SK-N-SH treated with all-trans-retinoic acid at 6 μM for 48 hours (cell line): ENCODE data around the gene FRMD4A.

Source experiments
- ATAC-seq: fragments of 200-7000 bp; cut with Tn5 transposase; 3 replicates; pipeline ENCODE4 v1.9.1; 2020; ENCODE audit warnings: mild to moderate bottlenecking, moderate library complexity
- ARNTL ChIP-seq: fragments of 450-650 bp; formaldehyde crosslinking; IDR thresholded peaks from 2 replicates; pipeline ENCODE4 v1.5.0; 2020; ENCODE audit warnings: low read depth, mild to moderate bottlenecking, moderate library complexity, borderline replicate concordance
- BACH2 ChIP-seq: fragments of 250-450 bp; sonication (Bioruptor Pico); IDR thresholded peaks from 2 replicates; pipeline ENCODE4 v1.9.0; 2021; ENCODE audit warnings: mild to moderate bottlenecking, borderline replicate concordance
- CSDC2 ChIP-seq: fragments of 250-450 bp; sonication (Bioruptor Pico); IDR thresholded peaks from 2 replicates; pipeline ENCODE4 v1.5.0; 2020; ENCODE audit warnings: mild to moderate bottlenecking, moderate library complexity
- ESRRG ChIP-seq: fragments of 250-450 bp; sonication (Bioruptor Pico); IDR thresholded peaks from 2 replicates; pipeline ENCODE4 v1.6.1; 2021; ENCODE audit warnings: mild to moderate bottlenecking
- ISL1 ChIP-seq: fragments of 250-450 bp; sonication (Bioruptor Pico); IDR thresholded peaks from 2 replicates; pipeline ENCODE4 v2.1.2; 2022; ENCODE audit warnings: mild to moderate bottlenecking, moderate library complexity
- OSR1 ChIP-seq: fragments of 250-450 bp; sonication (Bioruptor Pico); IDR thresholded peaks from 2 replicates; pipeline ENCODE4 v1.8.0; 2022; ENCODE audit warnings: moderate library complexity, mild to moderate bottlenecking, inconsistent platforms
- PPARA ChIP-seq: fragments of 250-450 bp; sonication (Bioruptor Pico); IDR thresholded peaks from 2 replicates; pipeline ENCODE4 v1.5.0; 2020; ENCODE audit warnings: mild to moderate bottlenecking, borderline replicate concordance
- RARB ChIP-seq: fragments of 250-450 bp; sonication (Bioruptor Pico); IDR thresholded peaks from 2 replicates; pipeline ENCODE4 v1.8.0; 2021; ENCODE audit warnings: mild to moderate bottlenecking, moderate library complexity
- SNAI2 ChIP-seq: fragments of 250-450 bp; sonication (Bioruptor Pico); IDR thresholded peaks from 2 replicates; pipeline ENCODE4 v1.5.0; 2020; ENCODE audit warnings: mild to moderate bottlenecking, moderate library complexity
- TCF4 ChIP-seq: fragments of 250-450 bp; sonication (Bioruptor Pico); IDR thresholded peaks from 2 replicates; pipeline ENCODE4 v1.8.0; 2021; ENCODE audit warnings: mild to moderate bottlenecking, moderate library complexity, borderline replicate concordance
- TOX ChIP-seq: fragments of 250-450 bp; sonication (Bioruptor Pico); IDR thresholded peaks from 2 replicates; pipeline ENCODE4 v1.8.0; 2021; ENCODE audit warnings: mild to moderate bottlenecking, moderate library complexity, borderline replicate concordance
- ZC3H10 ChIP-seq: fragments of 250-450 bp; sonication (Bioruptor Pico); IDR thresholded peaks from 2 replicates; pipeline ENCODE4 v1.5.1; 2021; ENCODE audit warnings: mild to moderate bottlenecking, moderate library complexity
- ZFP3 ChIP-seq: fragments of 250-450 bp; sonication (Bioruptor Pico); IDR thresholded peaks from 2 replicates; pipeline ENCODE4 v1.5.0; 2020; ENCODE audit warnings: mild to moderate bottlenecking, moderate library complexity
- ZFP30 ChIP-seq: fragments of 450-650 bp; formaldehyde crosslinking; IDR thresholded peaks from 2 replicates; pipeline ENCODE4 v1.5.0; 2022; ENCODE audit warnings: mild to moderate bottlenecking, moderate library complexity
- ZNF565 ChIP-seq: fragments of 450-650 bp; formaldehyde crosslinking; conservative IDR thresholded peaks from 2 replicates; pipeline ENCODE4 v1.5.0; 2020; ENCODE audit warnings: low read depth, mild to moderate bottlenecking, moderate library complexity
- ZNF70 ChIP-seq: fragments of 450-650 bp; formaldehyde crosslinking; IDR thresholded peaks from 2 replicates; pipeline ENCODE4 v1.5.0; 2020; ENCODE audit warnings: mild to moderate bottlenecking, moderate library complexity
- ZNF8 ChIP-seq: fragments of 450-650 bp; formaldehyde crosslinking; IDR thresholded peaks from 2 replicates; pipeline ENCODE4 v1.5.0; 2020; ENCODE audit warnings: mild to moderate bottlenecking, moderate library complexity
- TF ChIP-seq, protein P1 (sequence below): fragments of 250-450 bp; sonication (Bioruptor Pico); IDR thresholded peaks from 2 replicates; pipeline ENCODE4 v1.8.0; 2020; ENCODE audit warnings: mild to moderate bottlenecking, moderate library complexity, borderline replicate concordance
- TF ChIP-seq, protein P2 (sequence below): fragments of 250-450 bp; sonication (Bioruptor Pico); IDR thresholded peaks from 2 replicates; pipeline ENCODE4 v1.8.0; 2021; ENCODE audit warnings: low read depth, mild to moderate bottlenecking, moderate library complexity, borderline replicate concordance
- TF ChIP-seq, protein P3 (sequence below): fragments of 250-450 bp; sonication (Bioruptor Pico); IDR thresholded peaks from 2 replicates; pipeline ENCODE4 v1.5.0; 2020; ENCODE audit warnings: mild to moderate bottlenecking, moderate library complexity
- TF ChIP-seq, protein P4 (sequence below): fragments of 250-450 bp; sonication (Bioruptor Pico); IDR thresholded peaks from 2 replicates; pipeline ENCODE4 v1.5.1; 2021; ENCODE audit warnings: mild to moderate bottlenecking, moderate library complexity
- TF ChIP-seq, protein P5 (sequence below): fragments of 250-450 bp; sonication (Bioruptor Pico); IDR thresholded peaks from 2 replicates; pipeline ENCODE4 v1.5.1; 2020; ENCODE audit warnings: low read depth, mild to moderate bottlenecking, moderate library complexity

Gene FRMD4A

DNA sequence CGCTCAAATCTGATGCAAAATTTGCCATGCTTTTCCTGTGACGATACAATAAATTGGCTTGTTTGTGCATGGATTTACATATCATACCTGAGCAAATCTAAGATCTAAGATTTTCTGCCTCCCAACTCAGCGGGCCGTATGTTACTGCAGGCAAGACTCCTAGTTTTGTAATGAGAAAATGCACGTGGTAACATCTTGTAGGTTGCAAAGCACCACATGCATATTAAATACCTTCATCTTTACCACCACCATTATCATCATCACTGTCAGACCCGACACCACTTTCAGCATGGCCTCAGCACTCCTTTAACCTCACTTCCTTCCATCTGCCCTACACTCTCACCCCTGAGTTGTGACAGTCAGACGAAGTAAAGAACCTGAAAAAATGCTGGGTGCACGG is 202.2 kb downstream of the FRMD4A start:
- ATAC-seq: no peak
- no peak for TF ChIP-seq ZNF565 (CRISPR knock-in tag)
- TF ChIP-seq, protein P1, sequence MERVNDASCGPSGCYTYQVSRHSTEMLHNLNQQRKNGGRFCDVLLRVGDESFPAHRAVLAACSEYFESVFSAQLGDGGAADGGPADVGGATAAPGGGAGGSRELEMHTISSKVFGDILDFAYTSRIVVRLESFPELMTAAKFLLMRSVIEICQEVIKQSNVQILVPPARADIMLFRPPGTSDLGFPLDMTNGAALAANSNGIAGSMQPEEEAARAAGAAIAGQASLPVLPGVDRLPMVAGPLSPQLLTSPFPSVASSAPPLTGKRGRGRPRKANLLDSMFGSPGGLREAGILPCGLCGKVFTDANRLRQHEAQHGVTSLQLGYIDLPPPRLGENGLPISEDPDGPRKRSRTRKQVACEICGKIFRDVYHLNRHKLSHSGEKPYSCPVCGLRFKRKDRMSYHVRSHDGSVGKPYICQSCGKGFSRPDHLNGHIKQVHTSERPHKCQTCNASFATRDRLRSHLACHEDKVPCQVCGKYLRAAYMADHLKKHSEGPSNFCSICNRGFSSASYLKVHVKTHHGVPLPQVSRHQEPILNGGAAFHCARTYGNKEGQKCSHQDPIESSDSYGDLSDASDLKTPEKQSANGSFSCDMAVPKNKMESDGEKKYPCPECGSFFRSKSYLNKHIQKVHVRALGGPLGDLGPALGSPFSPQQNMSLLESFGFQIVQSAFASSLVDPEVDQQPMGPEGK (CRISPR knock-in tag): no peak
- TF ChIP-seq, protein P2, sequence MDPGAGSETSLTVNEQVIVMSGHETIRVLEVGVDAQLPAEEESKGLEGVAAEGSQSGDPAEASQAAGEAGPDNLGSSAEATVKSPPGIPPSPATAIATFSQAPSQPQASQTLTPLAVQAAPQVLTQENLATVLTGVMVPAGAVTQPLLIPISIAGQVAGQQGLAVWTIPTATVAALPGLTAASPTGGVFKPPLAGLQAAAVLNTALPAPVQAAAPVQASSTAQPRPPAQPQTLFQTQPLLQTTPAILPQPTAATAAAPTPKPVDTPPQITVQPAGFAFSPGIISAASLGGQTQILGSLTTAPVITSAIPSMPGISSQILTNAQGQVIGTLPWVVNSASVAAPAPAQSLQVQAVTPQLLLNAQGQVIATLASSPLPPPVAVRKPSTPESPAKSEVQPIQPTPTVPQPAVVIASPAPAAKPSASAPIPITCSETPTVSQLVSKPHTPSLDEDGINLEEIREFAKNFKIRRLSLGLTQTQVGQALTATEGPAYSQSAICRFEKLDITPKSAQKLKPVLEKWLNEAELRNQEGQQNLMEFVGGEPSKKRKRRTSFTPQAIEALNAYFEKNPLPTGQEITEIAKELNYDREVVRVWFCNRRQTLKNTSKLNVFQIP (CRISPR knock-in tag): no peak
- TF ChIP-seq ZNF70 (CRISPR knock-in tag): no peak
- TF ChIP-seq TCF4 (CRISPR knock-in tag): no peak
- TF ChIP-seq ZFP3 (CRISPR knock-in tag): no peak
- no peak for TF ChIP-seq PPARA (CRISPR knock-in tag)
- TF ChIP-seq SNAI2 (CRISPR knock-in tag): no peak
- TF ChIP-seq ZFP30 (CRISPR knock-in tag): no peak
- TF ChIP-seq ISL1 (CRISPR knock-in tag): no peak
- TF ChIP-seq, protein P3, sequence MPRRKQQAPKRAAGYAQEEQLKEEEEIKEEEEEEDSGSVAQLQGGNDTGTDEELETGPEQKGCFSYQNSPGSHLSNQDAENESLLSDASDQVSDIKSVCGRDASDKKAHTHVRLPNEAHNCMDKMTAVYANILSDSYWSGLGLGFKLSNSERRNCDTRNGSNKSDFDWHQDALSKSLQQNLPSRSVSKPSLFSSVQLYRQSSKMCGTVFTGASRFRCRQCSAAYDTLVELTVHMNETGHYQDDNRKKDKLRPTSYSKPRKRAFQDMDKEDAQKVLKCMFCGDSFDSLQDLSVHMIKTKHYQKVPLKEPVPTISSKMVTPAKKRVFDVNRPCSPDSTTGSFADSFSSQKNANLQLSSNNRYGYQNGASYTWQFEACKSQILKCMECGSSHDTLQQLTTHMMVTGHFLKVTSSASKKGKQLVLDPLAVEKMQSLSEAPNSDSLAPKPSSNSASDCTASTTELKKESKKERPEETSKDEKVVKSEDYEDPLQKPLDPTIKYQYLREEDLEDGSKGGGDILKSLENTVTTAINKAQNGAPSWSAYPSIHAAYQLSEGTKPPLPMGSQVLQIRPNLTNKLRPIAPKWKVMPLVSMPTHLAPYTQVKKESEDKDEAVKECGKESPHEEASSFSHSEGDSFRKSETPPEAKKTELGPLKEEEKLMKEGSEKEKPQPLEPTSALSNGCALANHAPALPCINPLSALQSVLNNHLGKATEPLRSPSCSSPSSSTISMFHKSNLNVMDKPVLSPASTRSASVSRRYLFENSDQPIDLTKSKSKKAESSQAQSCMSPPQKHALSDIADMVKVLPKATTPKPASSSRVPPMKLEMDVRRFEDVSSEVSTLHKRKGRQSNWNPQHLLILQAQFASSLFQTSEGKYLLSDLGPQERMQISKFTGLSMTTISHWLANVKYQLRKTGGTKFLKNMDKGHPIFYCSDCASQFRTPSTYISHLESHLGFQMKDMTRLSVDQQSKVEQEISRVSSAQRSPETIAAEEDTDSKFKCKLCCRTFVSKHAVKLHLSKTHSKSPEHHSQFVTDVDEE (CRISPR knock-in tag): no peak
- TF ChIP-seq TOX (CRISPR knock-in tag): no peak
- TF ChIP-seq, protein P4, sequence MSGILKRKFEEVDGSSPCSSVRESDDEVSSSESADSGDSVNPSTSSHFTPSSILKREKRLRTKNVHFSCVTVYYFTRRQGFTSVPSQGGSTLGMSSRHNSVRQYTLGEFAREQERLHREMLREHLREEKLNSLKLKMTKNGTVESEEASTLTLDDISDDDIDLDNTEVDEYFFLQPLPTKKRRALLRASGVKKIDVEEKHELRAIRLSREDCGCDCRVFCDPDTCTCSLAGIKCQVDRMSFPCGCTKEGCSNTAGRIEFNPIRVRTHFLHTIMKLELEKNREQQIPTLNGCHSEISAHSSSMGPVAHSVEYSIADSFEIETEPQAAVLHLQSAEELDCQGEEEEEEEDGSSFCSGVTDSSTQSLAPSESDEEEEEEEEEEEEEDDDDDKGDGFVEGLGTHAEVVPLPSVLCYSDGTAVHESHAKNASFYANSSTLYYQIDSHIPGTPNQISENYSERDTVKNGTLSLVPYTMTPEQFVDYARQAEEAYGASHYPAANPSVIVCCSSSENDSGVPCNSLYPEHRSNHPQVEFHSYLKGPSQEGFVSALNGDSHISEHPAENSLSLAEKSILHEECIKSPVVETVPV: no peak
- TF ChIP-seq, protein P5, sequence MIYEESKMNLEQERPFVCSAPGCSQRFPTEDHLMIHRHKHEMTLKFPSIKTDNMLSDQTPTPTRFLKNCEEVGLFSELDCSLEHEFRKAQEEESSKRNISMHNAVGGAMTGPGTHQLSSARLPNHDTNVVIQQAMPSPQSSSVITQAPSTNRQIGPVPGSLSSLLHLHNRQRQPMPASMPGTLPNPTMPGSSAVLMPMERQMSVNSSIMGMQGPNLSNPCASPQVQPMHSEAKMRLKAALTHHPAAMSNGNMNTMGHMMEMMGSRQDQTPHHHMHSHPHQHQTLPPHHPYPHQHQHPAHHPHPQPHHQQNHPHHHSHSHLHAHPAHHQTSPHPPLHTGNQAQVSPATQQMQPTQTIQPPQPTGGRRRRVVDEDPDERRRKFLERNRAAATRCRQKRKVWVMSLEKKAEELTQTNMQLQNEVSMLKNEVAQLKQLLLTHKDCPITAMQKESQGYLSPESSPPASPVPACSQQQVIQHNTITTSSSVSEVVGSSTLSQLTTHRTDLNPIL (CRISPR knock-in tag): no peak
- no peak for TF ChIP-seq CSDC2 (CRISPR knock-in tag)
- no peak for TF ChIP-seq ZNF8
- TF ChIP-seq RARB: no peak

DNA sequence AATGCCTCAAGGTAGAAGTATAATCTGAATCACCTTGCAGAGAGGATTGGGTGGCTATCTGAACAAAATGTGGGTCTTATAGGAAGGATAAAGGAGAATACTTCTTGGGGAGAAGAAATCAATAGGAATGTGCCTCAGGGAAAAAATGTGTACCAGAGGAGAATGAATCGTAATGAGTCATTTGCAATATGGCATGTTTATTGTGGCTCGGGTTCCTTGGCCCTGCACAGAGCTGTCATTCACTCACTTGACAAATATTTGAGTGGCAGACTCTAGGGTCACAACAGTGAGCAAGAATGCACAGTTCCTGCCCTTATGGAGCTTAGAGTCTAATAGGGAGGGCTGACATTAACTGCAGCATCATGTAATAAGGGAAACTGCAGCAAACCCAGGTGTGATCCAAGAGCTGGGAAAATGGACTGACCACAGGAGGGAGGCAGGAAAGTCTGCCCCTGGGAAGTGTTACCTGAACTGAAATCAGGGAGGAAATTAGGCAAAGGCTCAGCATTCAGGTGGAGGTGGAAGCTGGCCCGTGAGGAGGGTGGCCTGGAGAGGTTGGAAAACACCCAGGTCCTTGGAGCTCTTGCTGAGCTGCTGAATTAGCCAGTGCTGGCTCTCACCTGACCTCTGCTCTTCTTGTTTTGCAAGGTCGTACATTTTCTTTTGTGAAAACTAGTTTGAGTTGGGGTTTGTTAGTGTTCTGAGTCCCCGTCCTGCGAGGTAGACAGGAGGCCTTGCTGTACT is 203.9 kb downstream of the FRMD4A start:
- ATAC-seq: no peak
- no peak for TF ChIP-seq RARB
- TF ChIP-seq ZFP30 (CRISPR knock-in tag): no peak
- TF ChIP-seq, protein P2 (CRISPR knock-in tag): no peak
- no peak for TF ChIP-seq ZC3H10 (CRISPR knock-in tag)
- TF ChIP-seq ESRRG (CRISPR knock-in tag): no peak
- TF ChIP-seq, protein P5 (CRISPR knock-in tag): no peak
- no peak for TF ChIP-seq ZNF8
- no peak for TF ChIP-seq ARNTL
- no peak for TF ChIP-seq OSR1 (CRISPR knock-in tag)
- TF ChIP-seq BACH2 (CRISPR knock-in tag): no peak
- TF ChIP-seq, protein P4: no peak
- TF ChIP-seq, protein P1 (CRISPR knock-in tag): no peak
- no peak for TF ChIP-seq ZNF565 (CRISPR knock-in tag)
- TF ChIP-seq SNAI2 (CRISPR knock-in tag): no peak
